Central memory CD8-positive, alpha-beta T cell (primary cell): ENCODE data around the gene DYSF.

Source experiments
- ATAC-seq: fragments of 150-1000 bp; cut with Tn5 transposase; replicated peaks from 2 replicates; pipeline ENCODE4 v1.10.0; 2022; ENCODE audit warnings: mild to moderate bottlenecking, moderate FRiP score, moderate number of reproducible peaks; ENCODE audit not compliant: poor library complexity, severe bottlenecking; ENCODE audit errors: extremely low read depth
- DNase-seq, 2 donors: peaks; one replicate each; pipeline ENCODE4 v3.0.0; 2021; ENCODE audit warnings: low spot score in 2 of 2
- H3K27ac Mint-ChIP-seq: one replicate; pipeline ENCODE4 v1.8.0; 2022; ENCODE audit warnings: low read depth, mild to moderate bottlenecking, moderate library complexity, mixed read lengths
- H3K27me3 Mint-ChIP-seq: one replicate; pipeline ENCODE4 v1.8.0; 2022; ENCODE audit warnings: mixed read lengths
- H3K36me3 Mint-ChIP-seq: one replicate; pipeline ENCODE4 v1.8.0; 2022; ENCODE audit warnings: mild to moderate bottlenecking, moderate library complexity, mixed read lengths; ENCODE audit not compliant: insufficient read depth
- H3K4me1 Mint-ChIP-seq: one replicate; pipeline ENCODE4 v1.8.0; 2022; ENCODE audit warnings: mixed read lengths
- H3K4me3 Mint-ChIP-seq: one replicate; pipeline ENCODE4 v1.8.0; 2022; ENCODE audit warnings: mild to moderate bottlenecking, moderate library complexity, mixed read lengths
- H3K9me3 Mint-ChIP-seq: one replicate; pipeline ENCODE4 v1.8.0; 2022; ENCODE audit warnings: mixed read lengths

Gene DYSF

GRCh38 chr2:71513721-71514120 lies 60.4 kb downstream of the DYSF start:
- ATAC-seq (no peak), DNase-seq (no peak)
- H3K4me3 Mint-ChIP-seq, result no peak overlapping the region
- no peaks in the 10 kb centered on the region for H3K9me3 Mint-ChIP-seq
- peaks cover 18% of the 10 kb centered on the region for H3K27me3 Mint-ChIP-seq
- H3K27ac Mint-ChIP-seq, result no peak overlapping the region
- H3K36me3 Mint-ChIP-seq, result no peaks in the 10 kb centered on the region
- no peaks in the 10 kb centered on the region for H3K4me1 Mint-ChIP-seq

- H3K27me3 Mint-ChIP-seq, result peaks cover 6% of the 10 kb centered on the region
- H3K9me3 Mint-ChIP-seq, result no peaks in the 10 kb centered on the region
- no peaks in the 10 kb centered on the region for H3K4me1 Mint-ChIP-seq
- no peak overlapping the region for H3K4me3 Mint-ChIP-seq
- no peaks in the 10 kb centered on the region for H3K36me3 Mint-ChIP-seq
- no peak overlapping the region for H3K27ac Mint-ChIP-seq
- DNase-seq, result no peak
- no peak for ATAC-seq
Observed at GRCh38 chr2:71516253-71516888, 63.0 kb downstream of the DYSF start.

- peaks cover 6% of the 10 kb centered on the region for H3K27me3 Mint-ChIP-seq
- no peaks in the 10 kb centered on the region for H3K36me3 Mint-ChIP-seq
- no peak overlapping the region for H3K27ac Mint-ChIP-seq
- no peak overlapping the region for H3K4me3 Mint-ChIP-seq
- ATAC-seq (no peak), DNase-seq (no peak)
- no peaks in the 10 kb centered on the region for H3K4me1 Mint-ChIP-seq
- no peaks in the 10 kb centered on the region for H3K9me3 Mint-ChIP-seq
Observed at GRCh38 chr2:71517851-71518250, 64.5 kb downstream of the DYSF start.

- Mint-ChIP-seq H3K27ac (no peak overlapping the region), H3K27me3 (peaks cover 24% of the 10 kb centered on the region), H3K36me3 (peaks cover 2% of the 10 kb centered on the region), H3K9me3 (no peaks in the 10 kb centered on the region), H3K4me3 (no peak overlapping the region), H3K4me1 (no peaks in the 10 kb centered on the region)
- no peak for DNase-seq
- ATAC-seq, result no peak
Observed at GRCh38 chr2:71521436-71521950, 68.1 kb downstream of the DYSF start.

- H3K4me3 Mint-ChIP-seq, result no peak overlapping the region
- ATAC-seq (no peak), DNase-seq (no peak)
- no peaks in the 10 kb centered on the region for H3K4me1 Mint-ChIP-seq
- H3K36me3 Mint-ChIP-seq, result peaks cover 2% of the 10 kb centered on the region
- H3K27me3 Mint-ChIP-seq, result peaks cover 42% of the 10 kb centered on the region
- no peak overlapping the region for H3K27ac Mint-ChIP-seq
- no peaks in the 10 kb centered on the region for H3K9me3 Mint-ChIP-seq
Observed at GRCh38 chr2:71524476-71524875, 71.1 kb downstream of the DYSF start.

- H3K4me1 Mint-ChIP-seq, result no peaks in the 10 kb centered on the region
- no peak overlapping the region for H3K4me3 Mint-ChIP-seq
- peaks cover 2% of the 10 kb centered on the region for H3K36me3 Mint-ChIP-seq
- H3K9me3 Mint-ChIP-seq, result no peaks in the 10 kb centered on the region
- H3K27ac Mint-ChIP-seq, result no peak overlapping the region
- ATAC-seq, result no peak
- no peak for DNase-seq
- peaks cover 59% of the 10 kb centered on the region for H3K27me3 Mint-ChIP-seq
Observed at GRCh38 chr2:71526141-71526540, 72.8 kb downstream of the DYSF start.

GRCh38 chr2:71526975-71527374 lies 73.6 kb downstream of the DYSF start:
- Mint-ChIP-seq H3K9me3 (no peaks in the 10 kb centered on the region), H3K36me3 (peaks cover 2% of the 10 kb centered on the region), H3K4me1 (no peaks in the 10 kb centered on the region), H3K27ac (no peak overlapping the region), H3K4me3 (no peak overlapping the region), H3K27me3 (peaks cover 67% of the 10 kb centered on the region)
- ATAC-seq (no peak), DNase-seq (no peak)

- Mint-ChIP-seq H3K27me3 (peaks cover 79% of the 10 kb centered on the region), H3K4me3 (no peak overlapping the region)
Observed at GRCh38 chr2:71528131-71528591, 74.8 kb downstream of the DYSF start.

GRCh38 chr2:71528749-71529148 lies 75.4 kb downstream of the DYSF start:
- Mint-ChIP-seq H3K4me3 (no peak overlapping the region), H3K36me3 (no peaks in the 10 kb centered on the region), H3K9me3 (no peaks in the 10 kb centered on the region), H3K27me3 (peaks cover 83% of the 10 kb centered on the region), H3K27ac (no peak overlapping the region), H3K4me1 (no peaks in the 10 kb centered on the region)
- DNase-seq, result no peak
- no peak for ATAC-seq

More at GRCh38 chr2:71528131-71528591, 74.8 kb downstream of the DYSF start:
- Mint-ChIP-seq H3K36me3 (peaks cover 2% of the 10 kb centered on the region), H3K9me3 (no peaks in the 10 kb centered on the region), H3K4me1 (no peaks in the 10 kb centered on the region), H3K27ac (no peak overlapping the region)
- ATAC-seq, result no peak
- no peak for DNase-seq

- no peak for DNase-seq
- Mint-ChIP-seq H3K27me3 (peaks cover 83% of the 10 kb centered on the region), H3K4me1 (no peaks in the 10 kb centered on the region), H3K9me3 (no peaks in the 10 kb centered on the region), H3K27ac (no peak overlapping the region), H3K36me3 (no peaks in the 10 kb centered on the region), H3K4me3 (no peak overlapping the region)
- no peak for ATAC-seq
Observed at GRCh38 chr2:71530211-71530610, 76.8 kb downstream of the DYSF start.

GRCh38 chr2:71530641-71531332 lies 77.4 kb downstream of the DYSF start:
- H3K9me3 Mint-ChIP-seq, result no peaks in the 10 kb centered on the region
- H3K27me3 Mint-ChIP-seq, result peaks cover 83% of the 10 kb centered on the region
- ATAC-seq (no peak), DNase-seq (no peak)
- H3K27ac Mint-ChIP-seq, result no peak overlapping the region
- H3K4me3 Mint-ChIP-seq, result no peak overlapping the region
- no peaks in the 10 kb centered on the region for H3K36me3 Mint-ChIP-seq
- no peaks in the 10 kb centered on the region for H3K4me1 Mint-ChIP-seq

GRCh38 chr2:71531522-71532047 lies 78.2 kb downstream of the DYSF start:
- Mint-ChIP-seq H3K27me3 (peaks cover 88% of the 10 kb centered on the region), H3K4me3 (no peak overlapping the region)
- ATAC-seq, result no peak

GRCh38 chr2:71532327-71532726 lies 79.0 kb downstream of the DYSF start:
- H3K36me3 Mint-ChIP-seq, result no peaks in the 10 kb centered on the region
- H3K9me3 Mint-ChIP-seq, result no peaks in the 10 kb centered on the region
- no peak for ATAC-seq
- H3K4me1 Mint-ChIP-seq, result no peaks in the 10 kb centered on the region
- no peak overlapping the region for H3K27ac Mint-ChIP-seq
- H3K4me3 Mint-ChIP-seq, result no peak overlapping the region
- no peak for DNase-seq
- peaks cover 90% of the 10 kb centered on the region for H3K27me3 Mint-ChIP-seq

More at GRCh38 chr2:71531522-71532047, 78.2 kb downstream of the DYSF start:
- DNase-seq, result no peak
- H3K36me3 Mint-ChIP-seq, result no peaks in the 10 kb centered on the region
- H3K4me1 Mint-ChIP-seq, result no peaks in the 10 kb centered on the region
- H3K9me3 Mint-ChIP-seq, result no peaks in the 10 kb centered on the region
- no peak overlapping the region for H3K27ac Mint-ChIP-seq
